Central memory CD4-positive, alpha-beta T cell (primary cell): ENCODE results near the gene SPECC1.
"Not testable (repeated sequence)": the region's sequence is repeated elsewhere in the genome, so short reads cannot be mapped to it uniquely, and the experiment has no call there.

Experiments used
- DNase-seq: peaks from one replicate; pipeline ENCODE4 v3.0.0; 2022

Gene SPECC1

DNA sequence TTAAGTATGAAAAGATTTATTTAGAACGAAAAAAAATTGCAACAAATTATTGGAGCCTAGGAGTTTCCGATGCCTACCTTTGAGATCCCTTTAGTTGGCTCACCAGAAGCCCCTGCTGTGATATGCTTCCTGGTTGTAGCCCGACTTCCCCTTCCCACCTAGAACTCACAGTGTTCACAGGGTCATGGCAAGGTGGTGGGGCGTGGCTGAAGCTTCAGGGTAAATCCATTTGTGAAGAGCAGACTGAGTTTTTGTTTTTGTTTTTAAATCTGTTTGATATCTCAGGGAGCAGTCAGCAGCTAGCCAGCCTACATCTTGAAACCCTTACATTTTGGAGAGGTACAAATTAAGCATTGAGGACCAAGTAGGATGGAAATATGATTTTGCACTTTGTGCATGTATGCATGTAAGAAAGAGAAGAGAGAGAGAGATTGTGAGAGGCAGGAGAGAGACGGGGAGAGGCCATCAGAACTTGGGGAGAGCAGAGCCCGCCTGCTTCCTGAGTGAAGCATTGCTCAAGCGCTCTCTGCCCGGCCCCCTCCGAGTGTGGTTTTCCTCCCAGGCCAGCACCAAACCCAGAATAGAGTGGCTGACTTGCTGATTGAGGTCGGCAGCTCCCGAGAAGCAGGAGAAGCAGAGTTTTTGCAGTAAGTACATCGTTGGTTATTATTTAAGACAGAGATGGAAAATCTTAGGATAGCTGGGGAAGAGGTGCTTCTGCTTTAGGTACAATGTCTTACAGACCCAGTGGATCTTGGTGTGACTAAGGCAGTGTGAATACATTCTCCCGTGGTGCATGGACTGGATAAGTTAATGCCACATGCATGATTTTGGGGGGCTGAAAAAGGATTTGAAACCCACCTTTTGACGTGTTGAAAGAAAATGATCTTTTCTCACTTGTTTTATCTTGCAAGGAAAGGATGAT, 64.2 kb downstream of the SPECC1 start:
- DNase-seq = peak; percentile 27

DNA sequence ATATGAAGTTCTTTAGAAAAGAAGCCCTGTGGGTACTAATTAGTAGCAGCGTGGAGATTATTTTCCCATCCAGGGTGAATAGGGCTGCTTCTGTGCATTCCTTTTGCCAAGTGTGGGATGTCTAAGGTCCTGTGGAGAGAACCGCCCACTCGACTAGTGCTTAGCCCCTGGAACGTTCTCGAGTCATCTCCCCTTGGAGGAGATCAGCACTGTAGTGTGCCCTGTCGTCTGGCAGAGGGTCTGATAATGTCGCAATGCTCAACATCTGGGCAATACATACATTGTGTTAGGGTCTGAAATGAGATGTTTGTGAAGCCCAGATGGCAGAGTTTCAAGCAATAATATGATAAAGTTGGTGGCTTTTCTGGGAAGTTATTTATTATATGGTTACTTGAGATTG, 64.8 kb downstream of the SPECC1 start:
- no peak for DNase-seq

DNA sequence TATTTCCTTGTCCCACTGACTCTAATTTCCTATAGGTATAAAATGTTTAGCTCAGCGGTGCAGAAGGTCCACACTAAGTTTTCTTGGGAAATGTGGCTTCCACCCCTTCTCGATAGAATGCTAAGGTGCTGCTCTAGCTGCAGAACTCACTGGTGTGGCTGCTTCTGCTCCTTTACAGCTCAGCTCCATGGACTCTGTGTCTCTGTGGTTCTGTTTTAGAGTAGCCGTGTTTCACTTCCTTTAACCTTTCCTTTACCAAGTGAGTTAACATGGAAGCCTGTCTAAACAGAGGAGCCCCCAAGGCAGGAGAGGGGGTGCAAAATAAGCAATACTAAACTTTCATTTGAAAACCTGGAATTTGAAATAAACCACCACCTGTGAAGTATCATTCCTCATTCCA, 65.3 kb downstream of the SPECC1 start:
- no peak for DNase-seq

DNA sequence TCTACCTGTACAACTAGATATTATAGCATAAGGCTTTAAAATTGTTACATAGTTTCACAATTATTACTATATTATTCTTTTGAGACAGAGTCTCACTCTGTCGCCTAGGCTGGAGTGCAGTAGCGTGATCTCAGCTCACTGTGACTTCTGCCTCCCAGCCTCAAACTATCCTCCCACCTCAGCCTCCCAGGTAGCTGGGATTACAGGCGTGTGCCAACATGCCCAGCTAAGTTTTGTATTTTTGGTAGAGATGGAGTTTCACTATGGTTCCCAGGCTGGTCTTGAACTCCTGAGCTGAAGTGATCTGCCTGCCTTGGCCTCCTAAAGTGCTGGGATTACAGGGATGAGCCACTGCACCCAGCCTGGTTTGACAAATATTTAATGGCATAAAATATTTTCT, 67.0 kb downstream of the SPECC1 start:
- DNase-seq = not testable (repeated sequence)

DNA sequence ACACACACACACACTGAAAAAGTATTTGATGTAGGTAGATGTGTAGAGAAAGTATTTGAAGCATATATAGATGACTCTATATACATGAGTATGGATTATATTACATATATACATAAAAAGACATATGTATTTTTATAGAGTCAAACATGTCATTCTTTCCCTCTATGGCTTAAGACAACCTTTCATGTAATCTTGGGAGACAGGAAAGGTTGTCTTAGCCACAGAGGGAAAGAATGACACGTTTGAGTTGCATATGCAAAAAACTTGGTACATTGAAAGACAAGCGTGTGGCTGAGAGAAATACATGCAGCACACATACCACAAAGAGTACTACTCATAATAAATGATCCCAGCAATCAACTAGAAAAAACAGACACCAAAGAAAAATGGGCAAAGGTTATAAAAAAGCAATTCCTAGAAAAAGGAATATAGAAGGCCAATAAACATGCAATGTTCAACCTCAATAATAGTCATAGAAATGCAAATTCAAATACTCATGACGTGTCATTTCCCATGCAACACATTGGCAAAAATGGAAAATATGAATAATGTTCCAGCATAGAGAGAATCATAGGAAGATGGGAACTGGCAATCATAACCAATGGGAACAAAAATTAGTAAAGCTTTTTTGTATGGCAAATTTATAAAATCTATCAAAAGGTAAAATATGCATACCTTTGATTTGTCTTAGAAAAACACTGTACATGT, 69.0 kb downstream of the SPECC1 start:
- no peak for DNase-seq

DNA sequence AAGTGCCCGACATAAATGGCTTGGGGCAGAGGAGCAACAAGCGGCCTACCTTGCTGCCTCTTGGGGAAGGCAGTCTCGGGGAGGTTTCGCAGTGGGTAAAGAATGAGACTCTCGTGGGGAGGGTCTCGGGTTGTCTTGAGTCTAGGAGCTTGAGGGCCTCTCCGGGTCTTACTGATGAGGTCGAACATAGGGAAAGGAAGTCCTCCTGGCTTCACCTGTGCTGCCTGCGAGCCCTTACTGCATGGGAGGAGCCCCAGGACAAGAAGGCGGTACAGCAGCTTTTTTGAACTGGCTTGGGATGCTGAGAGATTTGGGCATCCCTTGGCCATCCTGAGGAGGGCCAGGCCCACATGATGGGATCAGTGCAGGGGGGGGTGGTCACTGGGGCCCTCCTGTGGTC, 71.4 kb downstream of the SPECC1 start:
- no peak for DNase-seq

DNA sequence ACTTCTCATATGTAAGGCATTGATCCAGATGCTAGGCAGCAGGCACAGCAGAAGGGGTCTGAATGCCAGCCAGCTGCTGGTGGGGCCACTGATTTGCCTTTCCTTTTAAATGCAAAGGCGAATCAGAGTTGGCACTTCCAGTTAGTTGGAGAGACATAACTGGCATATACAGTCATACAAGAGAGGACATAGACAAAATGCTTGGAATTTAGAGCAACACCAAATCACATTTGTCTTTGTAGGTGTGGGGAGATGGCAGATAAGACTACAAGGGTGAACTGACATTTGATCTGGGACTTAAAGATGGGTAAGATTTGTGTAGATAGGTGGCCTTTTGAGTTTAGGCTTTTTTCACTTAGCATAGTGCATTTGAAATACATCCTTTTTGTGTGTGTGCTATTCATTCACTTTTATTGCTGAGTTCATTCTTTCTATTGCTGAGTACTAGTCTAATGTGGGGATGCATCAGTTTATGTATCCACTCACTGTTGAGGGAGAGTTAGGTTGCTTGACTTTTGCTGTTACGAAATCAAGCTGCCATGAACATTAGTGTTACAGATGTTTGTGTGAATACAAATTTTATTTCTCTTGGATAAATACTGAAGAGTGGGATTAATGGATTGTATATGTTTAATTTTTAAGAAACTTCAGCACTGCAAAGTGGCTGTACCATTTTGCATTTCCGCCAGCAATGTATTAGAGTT, 74.1 kb downstream of the SPECC1 start:
- DNase-seq = no peak

DNA sequence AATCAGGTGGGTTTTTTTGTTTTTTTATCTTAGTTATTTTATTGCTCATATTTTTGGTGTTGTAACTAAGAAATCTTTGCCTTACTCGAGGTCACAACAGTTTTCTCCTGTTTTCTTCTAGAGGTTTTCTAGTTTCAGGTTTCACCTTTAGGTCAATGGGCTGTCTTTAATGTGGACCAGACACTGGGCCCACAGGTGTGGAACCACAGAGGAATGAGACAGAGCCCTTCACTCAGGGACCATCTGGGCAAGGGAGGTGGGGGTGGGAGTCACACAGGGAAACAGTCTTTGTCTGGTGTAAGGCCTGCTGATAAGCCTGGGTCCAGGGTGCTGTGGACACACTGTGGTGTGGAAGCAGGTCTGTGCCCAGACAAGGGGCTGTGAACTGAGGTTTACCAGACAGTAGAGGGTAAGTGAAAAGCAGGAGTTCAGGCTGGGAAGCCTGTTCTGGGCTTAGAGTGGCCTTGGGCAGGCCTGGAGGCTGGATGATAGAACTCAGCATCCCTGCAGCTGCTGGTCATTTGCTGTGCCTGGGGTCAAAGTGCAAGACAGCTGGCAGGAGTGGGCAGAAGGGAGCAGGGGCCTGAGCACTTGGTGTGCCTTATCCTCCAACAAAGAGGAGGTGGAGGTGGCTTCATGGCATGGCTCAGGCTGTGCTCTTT, 75.6 kb downstream of the SPECC1 start:
- no peak for DNase-seq

DNA sequence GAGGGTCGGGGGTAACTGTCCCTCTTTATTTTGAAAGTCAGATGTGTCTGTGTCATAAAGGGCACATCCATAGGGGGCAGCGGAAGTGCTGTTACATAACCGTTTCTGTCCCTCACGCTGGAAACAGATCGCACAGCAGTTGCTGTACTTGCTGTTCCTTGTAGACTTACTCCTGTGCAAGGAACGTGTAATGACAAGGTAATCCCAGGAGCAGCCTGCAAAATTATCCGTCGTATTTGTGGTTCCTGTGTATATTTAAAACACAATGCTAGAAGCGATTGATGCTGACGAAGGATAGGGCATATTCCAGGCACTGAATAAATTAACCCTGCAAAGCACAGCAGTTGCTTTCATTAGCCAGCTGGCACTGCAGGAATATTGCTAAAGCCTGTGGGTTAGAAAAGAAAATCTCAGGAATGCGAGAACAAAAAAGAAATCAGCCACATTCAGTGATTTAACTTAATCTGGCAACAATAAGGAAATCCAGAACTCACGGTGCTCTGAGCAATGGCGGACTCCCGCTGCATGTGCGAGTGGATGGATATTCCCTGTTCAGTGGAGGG, 76.2 kb downstream of the SPECC1 start:
- no peak for DNase-seq

DNA sequence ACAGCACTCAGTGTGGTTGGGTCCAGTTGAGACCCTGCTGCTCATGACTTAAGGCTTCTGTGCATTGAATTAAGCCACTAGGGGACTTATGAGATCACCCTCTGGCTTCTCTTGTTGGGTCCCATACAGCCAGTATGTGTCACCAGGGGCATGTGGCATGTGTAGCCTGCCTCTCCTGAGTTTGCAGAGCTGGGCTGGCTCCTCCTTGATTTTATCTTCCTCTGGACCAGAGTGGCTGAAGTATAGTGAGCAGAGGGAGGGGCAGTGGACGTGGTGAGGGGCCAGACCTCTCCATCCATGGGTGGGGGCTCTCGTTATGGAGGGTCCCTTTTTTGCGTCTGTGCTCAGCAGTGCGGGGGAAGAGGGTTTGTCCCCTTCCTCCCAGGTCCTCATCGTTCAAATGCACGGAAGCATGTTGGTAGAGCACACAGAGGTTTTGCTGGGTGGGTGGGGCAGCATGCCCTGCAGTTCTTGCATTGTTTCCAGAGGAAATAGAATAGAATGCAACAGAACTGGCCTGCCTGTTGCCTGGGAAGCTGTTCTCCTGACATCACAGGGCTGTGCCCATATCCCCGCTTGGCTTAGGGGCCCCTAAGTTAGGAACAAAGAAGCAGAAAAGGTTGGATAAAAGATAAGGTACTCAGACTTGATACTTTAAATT, 77.4 kb downstream of the SPECC1 start:
- no peak for DNase-seq

DNA sequence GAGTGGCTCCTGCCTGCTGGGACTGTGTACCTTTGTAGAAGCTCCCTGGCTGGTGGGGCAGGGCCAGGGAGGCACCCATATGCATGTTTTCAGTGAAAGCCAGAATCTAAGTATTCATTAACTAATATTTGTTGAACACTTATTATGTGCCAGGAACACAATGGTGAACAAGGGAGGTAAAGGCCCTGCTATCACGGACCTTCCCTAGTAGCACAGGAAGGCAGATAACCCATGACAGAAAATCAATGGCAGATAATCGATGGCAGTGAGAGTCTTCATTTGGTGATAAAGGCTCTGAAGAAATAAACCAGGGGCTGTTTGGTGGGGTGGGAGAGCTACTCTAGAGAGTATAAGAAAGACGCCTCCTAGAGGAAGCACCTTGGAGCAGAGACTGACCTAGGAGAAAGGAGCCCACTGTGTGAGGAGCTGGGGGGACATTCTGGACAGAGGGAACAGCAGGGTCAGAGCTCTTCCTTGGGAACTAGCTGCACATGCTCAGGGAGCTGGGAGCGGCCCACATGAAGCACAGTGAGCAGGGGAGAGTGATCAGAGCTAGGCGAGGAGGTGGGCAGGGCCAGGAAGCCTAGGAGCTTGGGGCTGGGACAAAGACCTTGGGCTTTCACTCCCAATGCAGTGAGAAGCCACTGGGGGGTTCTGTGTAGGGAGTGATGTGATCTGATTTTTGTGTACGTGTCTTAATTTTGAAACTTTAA, 78.5 kb downstream of the SPECC1 start:
- no peak for DNase-seq

DNA sequence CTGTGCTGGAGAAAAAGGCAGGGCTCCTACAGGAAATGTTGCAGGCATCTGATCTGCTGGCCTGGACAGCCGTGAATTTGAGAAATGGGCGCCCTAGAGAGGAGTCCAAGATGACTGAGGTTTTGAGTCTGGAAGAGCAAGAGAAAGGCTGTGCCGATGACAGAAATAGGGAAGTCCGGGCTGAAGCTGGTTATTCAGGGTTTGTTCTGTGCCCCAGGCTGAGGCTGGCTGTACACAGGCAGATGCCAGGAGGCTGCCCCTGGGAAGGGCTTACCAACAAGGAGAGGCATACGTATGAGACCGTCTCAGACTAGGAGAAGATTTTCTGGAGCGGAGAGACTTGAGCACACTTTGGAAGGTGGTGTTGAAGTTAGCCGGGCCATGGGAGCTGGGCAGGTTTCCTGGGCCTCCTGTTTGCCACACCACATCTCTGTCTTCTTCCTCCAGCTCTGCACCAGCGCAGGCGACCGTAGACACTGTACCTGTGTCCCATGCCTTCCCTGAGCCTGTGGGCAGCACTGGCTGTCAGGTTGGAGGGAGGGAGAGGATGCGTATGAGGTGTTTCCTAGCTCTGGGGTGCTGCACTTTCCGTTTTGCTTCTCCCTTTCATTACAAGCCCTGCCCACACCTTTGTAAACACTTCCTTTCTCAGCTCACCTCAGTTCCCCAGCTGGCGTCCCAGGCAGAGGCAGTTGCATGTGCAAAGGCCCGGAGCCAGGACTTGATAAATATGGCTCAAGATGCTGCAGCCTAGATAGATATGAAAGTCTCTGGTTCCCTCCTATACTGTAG, 80.8 kb downstream of the SPECC1 start:
- no peak for DNase-seq

DNA sequence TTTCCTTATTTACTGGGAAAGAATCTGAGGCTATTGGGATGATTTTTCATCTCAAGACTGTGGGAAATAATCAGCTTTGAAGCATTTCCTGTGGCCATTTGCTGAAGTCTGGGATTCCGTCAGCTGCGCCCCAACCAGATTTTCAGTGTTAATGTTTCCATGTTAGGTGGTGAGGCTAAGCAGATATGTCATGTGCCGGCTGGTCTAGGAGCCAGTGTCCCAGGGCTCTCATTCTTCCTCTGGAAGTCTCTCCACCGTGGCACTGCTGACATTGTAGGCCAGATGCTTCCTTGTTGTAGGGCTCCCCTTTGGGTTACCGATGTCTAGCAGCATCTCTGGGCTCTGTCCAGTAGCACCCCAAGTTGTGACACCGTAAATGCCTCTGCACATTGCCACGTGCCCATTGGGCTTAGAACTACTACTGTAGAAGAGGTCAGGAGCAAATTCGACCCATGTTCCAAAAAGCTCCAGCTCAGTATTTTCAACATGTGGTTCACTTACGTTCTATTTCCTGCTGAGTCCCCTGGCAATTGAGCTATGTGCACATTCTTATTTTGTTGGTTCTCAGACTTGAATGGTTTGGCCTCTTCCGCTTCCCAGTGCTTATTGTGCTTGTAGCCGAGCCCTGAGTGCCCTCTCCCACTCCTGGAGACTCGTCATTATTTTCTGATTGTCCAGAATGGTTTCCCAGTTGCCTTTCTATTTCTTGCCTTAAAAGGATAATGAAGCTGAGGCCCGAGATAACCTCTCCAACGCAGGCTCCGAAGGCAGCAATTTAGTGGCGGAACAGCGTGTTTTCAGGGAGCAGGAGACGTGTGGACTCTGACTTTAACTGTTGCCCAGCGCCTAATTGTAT, 82.2 kb downstream of the SPECC1 start:
- DNase-seq = no peak

DNA sequence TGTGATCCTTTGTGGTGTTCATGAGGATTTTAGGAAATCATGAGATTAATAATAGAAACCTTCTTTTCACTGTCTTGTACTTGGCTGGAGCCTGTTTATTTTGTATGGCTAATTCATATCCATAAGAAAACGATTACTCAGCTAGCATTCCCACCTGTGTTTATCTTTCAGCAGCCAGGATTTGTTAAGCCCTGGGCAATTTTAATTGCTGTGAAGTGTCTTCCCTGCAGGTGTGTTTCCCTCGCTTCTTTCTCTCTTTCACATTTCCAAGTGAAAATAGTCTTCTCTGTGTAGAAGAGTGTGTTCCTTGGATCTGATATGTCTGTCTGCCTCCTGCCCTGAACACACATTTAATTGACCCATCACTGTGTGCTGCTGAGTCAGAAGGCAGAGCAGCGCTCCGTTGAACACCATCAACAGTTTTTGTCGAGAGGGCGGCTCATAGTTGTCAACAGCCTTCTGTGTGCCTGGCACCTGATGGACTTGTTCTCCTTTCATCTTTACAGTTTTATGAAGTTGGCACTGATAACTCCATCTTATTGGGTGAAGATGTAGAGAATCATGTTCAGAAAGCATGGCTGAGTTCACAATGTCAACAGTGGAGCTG, 83.2 kb downstream of the SPECC1 start:
- no peak for DNase-seq

DNA sequence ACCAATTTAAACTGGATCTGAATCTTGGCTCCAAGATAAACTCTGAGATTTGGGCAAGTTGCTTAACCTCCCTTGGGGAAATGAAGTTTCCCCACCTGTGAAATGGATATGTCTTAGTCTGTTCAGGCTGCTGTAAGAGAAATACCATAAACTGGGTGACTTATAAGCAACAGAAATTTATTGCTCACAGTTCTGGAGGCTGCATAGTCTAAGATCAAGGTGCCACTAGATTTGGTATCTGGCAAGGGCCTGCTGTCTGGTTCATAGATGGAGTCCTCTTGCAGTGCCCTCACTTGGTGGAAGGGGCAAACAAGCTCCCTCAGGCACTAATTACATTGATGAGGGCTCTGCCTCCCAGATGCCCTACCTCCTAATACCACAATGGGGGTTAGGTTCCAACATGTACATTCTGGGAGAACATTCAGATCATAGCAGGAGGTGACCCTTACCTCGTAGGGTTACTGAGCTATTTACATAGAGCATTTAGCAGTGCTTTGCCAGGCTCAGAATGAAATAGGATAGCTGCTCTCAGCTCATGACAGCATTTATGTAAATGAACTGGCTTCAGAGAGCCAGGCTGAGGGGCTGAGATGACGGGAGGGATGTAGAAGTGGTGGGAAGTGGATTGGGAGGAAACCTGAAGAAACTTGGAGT, 83.9 kb downstream of the SPECC1 start:
- no peak for DNase-seq

DNA sequence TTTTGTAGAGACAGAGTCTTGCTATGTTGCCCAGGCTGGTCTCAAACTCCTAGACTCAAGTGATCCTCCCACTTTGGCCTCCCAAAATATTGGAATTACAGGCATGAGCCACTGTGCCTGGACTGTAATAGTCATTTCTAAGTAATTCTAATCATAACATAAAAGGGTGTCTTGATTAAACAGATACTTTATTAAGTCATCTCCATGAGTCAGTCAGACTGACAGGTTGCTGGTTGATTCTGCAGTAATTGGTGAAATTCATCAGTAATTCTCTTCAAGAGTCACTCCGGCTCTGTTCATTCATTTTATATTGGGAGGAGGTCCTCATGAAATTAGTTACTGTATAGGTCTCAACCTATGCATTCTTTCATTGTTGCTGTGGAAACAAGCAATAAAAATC, 85.6 kb downstream of the SPECC1 start:
- DNase-seq = no peak

DNA sequence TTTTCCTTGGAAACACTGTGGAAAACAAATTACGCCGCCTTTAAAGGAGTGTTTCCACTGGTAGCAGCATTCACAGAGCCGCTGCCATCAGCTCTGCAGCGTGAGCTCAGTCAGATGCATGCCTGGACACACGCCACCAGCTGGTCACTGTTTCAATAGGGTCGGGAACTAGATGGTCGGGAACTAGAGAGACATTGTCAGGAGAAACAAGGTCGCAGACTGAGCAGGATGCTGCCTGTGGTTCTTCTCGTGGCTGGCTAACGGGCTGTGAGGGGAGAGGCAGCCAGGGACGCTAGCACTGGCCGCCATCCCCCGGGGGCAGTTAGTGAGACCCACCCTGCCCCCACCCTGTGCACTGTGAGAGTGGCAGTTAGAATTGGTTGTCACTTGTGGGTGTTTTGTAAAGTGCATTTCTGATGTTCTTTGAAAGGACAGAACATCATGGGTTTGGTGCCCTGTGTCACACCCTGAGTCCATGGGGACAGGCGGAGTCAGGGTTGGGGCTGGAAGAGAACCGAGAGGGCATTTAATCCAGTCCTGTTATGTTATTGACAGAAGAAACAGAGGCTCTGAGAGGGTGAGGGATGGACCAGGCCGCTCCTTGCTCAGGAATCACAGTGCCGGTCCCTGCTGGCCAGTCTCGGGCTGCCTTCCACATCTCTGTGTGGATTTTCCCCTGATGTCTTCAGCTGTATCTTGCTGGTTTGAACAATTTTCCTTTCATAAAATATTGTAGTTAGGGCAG, 86.3 kb downstream of the SPECC1 start:
- no peak for DNase-seq

DNA sequence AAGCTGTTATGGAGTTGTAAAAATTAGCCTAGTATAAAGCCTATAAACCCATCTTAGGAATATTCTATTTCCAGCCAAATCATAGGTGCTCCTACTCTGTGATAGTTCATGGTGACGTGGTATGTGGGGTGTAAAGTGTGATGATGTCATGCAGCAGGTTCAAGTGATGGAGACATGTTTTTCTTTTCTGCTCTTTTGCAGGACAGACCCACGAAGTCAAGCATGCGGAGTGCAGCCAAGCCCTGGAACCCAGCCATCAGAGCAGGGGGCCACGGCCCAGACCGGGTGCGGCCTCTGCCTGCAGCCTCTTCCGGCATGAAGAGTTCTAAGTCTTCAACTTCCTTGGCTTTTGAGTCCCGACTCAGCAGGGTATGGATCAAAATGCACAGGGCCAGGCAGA, 87.3 kb downstream of the SPECC1 start:
- no peak for DNase-seq
